ENCODE results near the gene CFAP20.
"Not testable (repeated sequence)": the region's sequence is repeated elsewhere in the genome, so short reads cannot be mapped to it uniquely, and the experiment has no call there.

Gene CFAP20

DNA sequence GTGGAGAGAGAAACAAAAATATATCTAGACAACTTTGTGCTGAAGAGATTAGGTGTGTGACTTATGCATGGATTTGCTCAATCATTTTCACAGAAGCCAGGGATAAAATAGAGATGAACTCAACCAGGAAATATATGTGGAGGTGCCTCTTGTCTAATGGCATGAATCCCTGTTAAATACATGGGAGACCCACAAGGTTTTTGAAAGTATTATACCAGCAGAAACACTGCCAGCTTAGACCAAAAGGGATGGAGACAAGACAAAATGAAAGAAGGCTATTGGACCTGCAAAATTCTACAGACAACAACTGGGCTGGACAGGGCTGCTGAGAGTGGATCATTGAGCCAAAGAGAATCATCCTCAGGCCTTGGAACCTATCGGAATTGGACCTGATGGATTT is 52.7 kb downstream of the CFAP20 start:
- H4K12ac ChIP-seq (ENCODE audit: low read depth, low read length): no peak overlapping the region
- no peak overlapping the region for H2BK120ac ChIP-seq (ENCODE audit: insufficient read depth, low read length, poor library complexity)
- no peak overlapping the region for H2BK5ac ChIP-seq (ENCODE audit: low read depth, low read length, poor library complexity)
- no CpG with 5 or more reads among the region's 1 CpG for WGBS (ENCODE audit: extremely low coverage, insufficient coverage, insufficient read length)
- no peaks in the 10 kb centered on the region for H3K36me3 ChIP-seq (ENCODE audit: control insufficient read depth in 1 of 2, insufficient read depth in 2 of 2, low read length in 2 of 2)
- H3K9ac ChIP-seq (ENCODE audit: low read length): no peak overlapping the region
- no peak overlapping the region for H3K23ac ChIP-seq (ENCODE audit: low read length)
- H3K27ac ChIP-seq (ENCODE audit: low read depth, low read length): no peak overlapping the region
- H3K4ac ChIP-seq (ENCODE audit: low read depth, low read length): no peak overlapping the region
- H4K8ac ChIP-seq (ENCODE audit: low read depth, low read length): no peak overlapping the region
- no peaks in the 10 kb centered on the region for H3K27me3 ChIP-seq (ENCODE audit: insufficient read depth, low read length)
- no peak overlapping the region for H3K4me2 ChIP-seq (ENCODE audit: low read length)
- no peaks in the 10 kb centered on the region for H3K4me1 ChIP-seq (ENCODE audit: control insufficient read depth in 1 of 2, insufficient read depth in 2 of 2, low read length in 2 of 2)
- no peak overlapping the region for H2AFZ ChIP-seq (ENCODE audit: insufficient read depth, low read length, poor library complexity)
- H3K18ac ChIP-seq (ENCODE audit: low read length): no peak overlapping the region
- no peak overlapping the region for H2AK5ac ChIP-seq (ENCODE audit: low read length)
- H4K91ac ChIP-seq (ENCODE audit: low read depth, low read length): no peak overlapping the region
- no peaks in the 10 kb centered on the region for H3K9me3 ChIP-seq (ENCODE audit: insufficient read depth, low read depth, low read length)
- H3K79me1 ChIP-seq (ENCODE audit: low read length): no peaks in the 10 kb centered on the region
- H2BK12ac ChIP-seq (ENCODE audit: low read length): no peak overlapping the region
- no peaks in the 10 kb centered on the region for H3K79me2 ChIP-seq (ENCODE audit: control insufficient read depth, insufficient read depth, low read length, poor library complexity)
- H3K14ac ChIP-seq (ENCODE audit: low read length): no peak overlapping the region
- H3K4me3 ChIP-seq (ENCODE audit: low read depth, low read length): no peak overlapping the region
- no peak for DNase-seq

DNA sequence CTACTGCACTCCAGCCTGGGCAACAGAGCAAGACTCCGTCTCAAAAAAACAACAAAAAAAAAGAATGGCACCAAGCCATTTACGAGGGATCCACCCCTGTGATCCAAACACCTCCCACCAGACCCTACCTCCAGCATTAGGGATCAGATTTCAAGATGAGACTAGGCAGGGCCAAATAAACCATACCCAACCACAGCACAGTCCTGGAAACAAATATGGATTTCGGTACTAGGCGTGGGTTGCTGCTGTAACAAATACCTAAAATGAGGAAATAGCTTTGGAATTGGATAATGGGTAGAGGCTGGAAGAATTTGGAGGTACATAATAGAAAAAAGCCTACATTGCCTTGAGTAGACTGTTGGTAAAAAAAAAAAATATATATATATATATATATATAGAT is 54.5 kb downstream of the CFAP20 start:
- no peak for DNase-seq
- H3K9ac ChIP-seq (ENCODE audit: low read length): no peak overlapping the region
- no peak overlapping the region for H2AFZ ChIP-seq (ENCODE audit: insufficient read depth, low read length, poor library complexity)
- no peaks in the 10 kb centered on the region for H3K9me3 ChIP-seq (ENCODE audit: insufficient read depth, low read depth, low read length)
- no peak overlapping the region for H3K4me3 ChIP-seq (ENCODE audit: low read depth, low read length)
- H3K14ac ChIP-seq (ENCODE audit: low read length): no peak overlapping the region
- H4K91ac ChIP-seq (ENCODE audit: low read depth, low read length): no peak overlapping the region
- no peaks in the 10 kb centered on the region for H3K79me1 ChIP-seq (ENCODE audit: low read length)
- no peak overlapping the region for H2BK12ac ChIP-seq (ENCODE audit: low read length)
- H3K79me2 ChIP-seq (ENCODE audit: control insufficient read depth, insufficient read depth, low read length, poor library complexity): no peaks in the 10 kb centered on the region
- H3K36me3 ChIP-seq (ENCODE audit: control insufficient read depth in 1 of 2, insufficient read depth in 2 of 2, low read length in 2 of 2): no peaks in the 10 kb centered on the region
- H3K27me3 ChIP-seq (ENCODE audit: insufficient read depth, low read length): no peaks in the 10 kb centered on the region
- H3K4me2 ChIP-seq (ENCODE audit: low read length): no peak overlapping the region
- no peak overlapping the region for H4K12ac ChIP-seq (ENCODE audit: low read depth, low read length)
- no CpG with 5 or more reads among the region's 4 CpGs for WGBS (ENCODE audit: extremely low coverage, insufficient coverage, insufficient read length)
- H3K18ac ChIP-seq (ENCODE audit: low read length): no peak overlapping the region
- no peak overlapping the region for H2BK5ac ChIP-seq (ENCODE audit: low read depth, low read length, poor library complexity)
- H2BK120ac ChIP-seq (ENCODE audit: insufficient read depth, low read length, poor library complexity): no peak overlapping the region
- H3K4ac ChIP-seq (ENCODE audit: low read depth, low read length): no peak overlapping the region
- H3K27ac ChIP-seq (ENCODE audit: low read depth, low read length): no peak overlapping the region
- H3K4me1 ChIP-seq (ENCODE audit: control insufficient read depth in 1 of 2, insufficient read depth in 2 of 2, low read length in 2 of 2): no peaks in the 10 kb centered on the region
- H2AK5ac ChIP-seq (ENCODE audit: low read length): no peak overlapping the region
- no peak overlapping the region for H3K23ac ChIP-seq (ENCODE audit: low read length)
- H4K8ac ChIP-seq (ENCODE audit: low read depth, low read length): no peak overlapping the region

DNA sequence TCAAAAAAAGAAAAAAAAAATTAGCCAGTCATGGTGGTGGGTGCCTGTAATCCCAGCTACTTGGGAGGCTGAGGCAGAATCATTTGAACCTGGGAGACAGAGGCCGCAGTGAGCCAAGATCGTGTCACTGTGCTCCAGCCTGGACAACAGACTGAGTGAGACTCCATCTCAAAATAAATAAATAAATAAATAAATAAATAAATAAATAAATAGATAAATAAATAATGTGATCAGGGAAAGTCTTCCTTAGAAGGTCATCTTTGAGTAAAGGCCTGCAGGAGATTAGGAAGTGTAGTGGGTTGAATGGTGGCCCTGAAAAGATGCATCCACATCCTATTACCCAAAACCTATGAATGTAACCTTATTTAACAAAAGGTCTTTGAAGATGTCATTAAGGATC is 56.1 kb downstream of the CFAP20 start:
- H3K79me2 ChIP-seq (ENCODE audit: control insufficient read depth, insufficient read depth, low read length, poor library complexity); H3K14ac ChIP-seq (ENCODE audit: low read length); H3K18ac ChIP-seq (ENCODE audit: low read length); H3K4me2 ChIP-seq (ENCODE audit: low read length); H2BK5ac ChIP-seq (ENCODE audit: low read depth, low read length, poor library complexity); H3K27ac ChIP-seq (ENCODE audit: low read depth, low read length); H3K27me3 ChIP-seq (ENCODE audit: insufficient read depth, low read length); H3K9me3 ChIP-seq (ENCODE audit: insufficient read depth, low read depth, low read length); H4K8ac ChIP-seq (ENCODE audit: low read depth, low read length); H3K36me3 ChIP-seq (ENCODE audit: control insufficient read depth in 1 of 2, insufficient read depth in 2 of 2, low read length in 2 of 2); H4K12ac ChIP-seq (ENCODE audit: low read depth, low read length); H2AK5ac ChIP-seq (ENCODE audit: low read length); H3K23ac ChIP-seq (ENCODE audit: low read length); H3K4me1 ChIP-seq (ENCODE audit: control insufficient read depth in 1 of 2, insufficient read depth in 2 of 2, low read length in 2 of 2); H3K4ac ChIP-seq (ENCODE audit: low read depth, low read length); H2BK120ac ChIP-seq (ENCODE audit: insufficient read depth, low read length, poor library complexity); H3K79me1 ChIP-seq (ENCODE audit: low read length); H3K9ac ChIP-seq (ENCODE audit: low read length); DNase-seq; H3K4me3 ChIP-seq (ENCODE audit: low read depth, low read length); H2BK12ac ChIP-seq (ENCODE audit: low read length); H2AFZ ChIP-seq (ENCODE audit: insufficient read depth, low read length, poor library complexity); H4K91ac ChIP-seq (ENCODE audit: low read depth, low read length): not testable (repeated sequence)
- no CpG with 5 or more reads among the region's 2 CpGs for WGBS (ENCODE audit: extremely low coverage, insufficient coverage, insufficient read length)

DNA sequence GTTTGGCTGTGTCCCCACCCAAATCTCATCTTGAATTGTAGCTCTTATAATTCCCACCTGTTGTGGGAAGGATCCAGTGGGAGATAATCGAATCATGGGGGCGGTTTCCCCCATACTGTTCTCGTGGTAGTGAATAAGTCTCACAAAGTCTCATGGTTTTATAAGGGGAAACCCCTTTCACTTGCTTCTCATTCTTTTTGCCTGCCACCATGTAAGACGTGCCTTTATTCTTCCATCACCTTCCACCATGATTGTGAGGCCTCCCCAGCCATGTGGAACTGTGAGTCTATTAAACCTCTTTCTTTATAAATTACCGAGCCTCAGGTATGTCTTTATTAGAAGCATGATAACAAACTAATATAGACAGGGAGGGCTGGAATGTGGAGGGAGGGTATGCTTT is 57.0 kb downstream of the CFAP20 start:
- H4K91ac ChIP-seq (ENCODE audit: low read depth, low read length); H3K4me1 ChIP-seq (ENCODE audit: control insufficient read depth in 1 of 2, insufficient read depth in 2 of 2, low read length in 2 of 2); H2BK5ac ChIP-seq (ENCODE audit: low read depth, low read length, poor library complexity); H3K23ac ChIP-seq (ENCODE audit: low read length); H3K9ac ChIP-seq (ENCODE audit: low read length); H3K4me3 ChIP-seq (ENCODE audit: low read depth, low read length); H4K8ac ChIP-seq (ENCODE audit: low read depth, low read length); H3K79me2 ChIP-seq (ENCODE audit: control insufficient read depth, insufficient read depth, low read length, poor library complexity); H3K79me1 ChIP-seq (ENCODE audit: low read length); H2AFZ ChIP-seq (ENCODE audit: insufficient read depth, low read length, poor library complexity); H3K27me3 ChIP-seq (ENCODE audit: insufficient read depth, low read length); H3K4ac ChIP-seq (ENCODE audit: low read depth, low read length); H3K18ac ChIP-seq (ENCODE audit: low read length); H3K36me3 ChIP-seq (ENCODE audit: control insufficient read depth in 1 of 2, insufficient read depth in 2 of 2, low read length in 2 of 2); H2BK120ac ChIP-seq (ENCODE audit: insufficient read depth, low read length, poor library complexity); H3K4me2 ChIP-seq (ENCODE audit: low read length); H3K9me3 ChIP-seq (ENCODE audit: insufficient read depth, low read depth, low read length); H2AK5ac ChIP-seq (ENCODE audit: low read length); H4K12ac ChIP-seq (ENCODE audit: low read depth, low read length); H3K27ac ChIP-seq (ENCODE audit: low read depth, low read length); DNase-seq; H2BK12ac ChIP-seq (ENCODE audit: low read length); H3K14ac ChIP-seq (ENCODE audit: low read length): not testable (repeated sequence)
- WGBS (ENCODE audit: extremely low coverage, insufficient coverage, insufficient read length): no CpG with 5 or more reads among the region's 5 CpGs
